Fibroblast of the aortic adventitia (primary cell): ENCODE data around the gene SLC35A4. TPM values are rescaled to one million over a fixed set of nuclear protein-coding genes. Genes with fewer than 3 reads are reported as not detected.

Experiments used
- DNase-seq: peaks from one replicate; pipeline ENCODE4 v3.0.0-alpha.2; 2010; ENCODE audit warnings: low read depth
- H3K4me3 ChIP-seq: 2 replicates; pipeline ENCODE4 v1.5.1; 2011; ENCODE audit warnings: low read depth, mild to moderate bottlenecking, control low read depth, low read length, moderate library complexity
- CTCF ChIP-seq: IDR thresholded peaks from 2 replicates; pipeline ENCODE4 v1.5.1; 2011; ENCODE audit warnings: mild to moderate bottlenecking, low read length, control low read depth, inconsistent platforms; ENCODE audit not compliant: insufficient read depth
- total RNA-seq: library from RNA; depleted of rRNA; stranded (reverse); fragments of >200 nt; gene quantifications from 2 replicates; pipeline ENCODE4 v1.2.3, GENCODE V29; 2012; ENCODE audit warnings: low replicate concordance

Gene SLC35A4
- 17.0 and 28.0 TPM in 2 replicates for total RNA-seq

DNA sequence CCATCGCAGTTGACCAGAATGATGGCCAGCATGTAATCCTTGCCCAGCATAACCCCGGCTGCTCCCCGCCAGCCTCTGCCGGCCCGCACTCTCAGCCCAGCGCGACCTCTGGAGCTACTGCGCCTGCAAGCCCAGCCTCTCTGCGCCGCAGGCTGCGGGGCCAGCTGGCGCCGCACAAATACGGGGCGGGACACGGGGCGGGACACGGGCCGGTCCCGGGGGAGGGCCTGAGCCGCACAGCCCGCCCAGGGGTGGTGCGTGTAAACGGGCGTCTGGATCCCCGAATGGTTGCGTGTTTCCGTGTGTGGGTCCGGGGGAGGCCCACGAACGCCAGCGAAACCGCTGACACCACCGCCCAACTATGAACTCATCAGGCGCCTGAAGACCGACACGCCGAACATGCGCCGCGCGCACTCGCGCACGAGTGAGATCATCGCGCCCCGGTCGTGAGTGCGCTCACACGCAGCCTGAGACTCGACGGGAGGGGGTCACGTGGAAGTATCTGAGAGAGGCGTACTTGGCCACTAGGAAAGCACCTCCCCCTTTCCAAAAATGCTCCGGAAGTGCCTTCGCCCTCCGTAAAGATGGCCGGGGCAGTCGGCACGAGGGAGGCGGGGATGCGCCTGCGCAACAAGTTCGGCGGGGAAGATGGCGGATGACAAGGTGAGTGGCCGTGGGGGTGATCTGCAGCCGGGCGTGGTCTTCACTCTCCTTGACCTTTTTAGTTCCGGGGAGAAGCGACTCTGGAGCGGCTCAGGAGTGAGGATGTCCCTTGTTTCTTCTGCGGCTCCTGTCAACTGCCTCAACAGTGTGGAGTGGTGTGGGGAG, at the start of gene SLC35A4, which contains the start of gene APBB3:
Gene SLC35A4, plus strand, starts transcription at position 633 of the 828 bp plus-strand sequence. CDS start 2,342 bp downstream, outside the sequence.
Gene APBB3, minus strand, starts transcription at position 403 of the 828 bp plus-strand sequence. Its CDS starts 353 bp downstream, at position 50.
- peak; percentile 99 for DNase-seq
- TF ChIP-seq CTCF, result no peak
- H3K4me3 ChIP-seq, result peak within 1 kb of the TSS; percentile 97

DNA sequence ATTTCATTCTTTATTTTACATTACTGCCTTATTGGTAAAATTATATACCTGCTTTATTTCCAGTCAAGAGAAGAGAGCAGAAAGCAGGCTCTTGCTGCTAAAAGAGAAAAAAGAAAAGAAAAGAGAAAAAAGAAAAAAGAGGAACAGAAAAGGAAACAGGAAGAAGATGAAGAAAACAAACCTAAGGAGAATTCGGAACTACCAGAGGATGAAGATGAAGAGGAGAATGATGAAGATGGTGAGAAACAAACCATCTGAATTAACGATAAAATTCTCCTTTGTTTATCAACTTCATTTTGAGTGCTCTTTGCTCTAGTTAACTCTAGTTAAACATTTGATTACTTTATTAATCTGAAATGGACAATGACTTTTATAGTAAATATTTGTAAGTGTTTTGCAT, 40.6 kb upstream of the SLC35A4 start:
- no peak overlapping the region for H3K4me3 ChIP-seq
- no peak for TF ChIP-seq CTCF
- DNase-seq, result no peak

DNA sequence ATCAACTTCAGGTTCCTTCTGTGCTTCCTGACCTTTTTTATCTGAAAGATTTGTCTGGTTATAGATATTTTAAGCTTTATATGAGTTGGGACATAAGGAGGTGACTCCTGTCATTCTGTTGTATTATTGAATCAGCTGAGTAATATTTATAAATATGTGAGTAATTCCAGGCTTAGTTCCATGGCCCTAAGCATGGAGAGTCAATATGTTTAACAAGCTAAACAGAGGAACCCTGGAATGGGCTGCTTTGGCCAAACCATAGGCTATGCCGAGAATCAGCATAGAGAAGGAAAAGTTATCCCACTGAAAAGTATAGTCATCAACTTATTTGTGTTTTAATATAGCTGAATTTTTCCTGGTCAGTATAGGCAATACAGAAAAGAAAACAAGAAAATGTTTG, 24.4 kb upstream of the SLC35A4 start:
- TF ChIP-seq CTCF, result no peak
- H3K4me3 ChIP-seq, result no peak overlapping the region
- no peak for DNase-seq

DNA sequence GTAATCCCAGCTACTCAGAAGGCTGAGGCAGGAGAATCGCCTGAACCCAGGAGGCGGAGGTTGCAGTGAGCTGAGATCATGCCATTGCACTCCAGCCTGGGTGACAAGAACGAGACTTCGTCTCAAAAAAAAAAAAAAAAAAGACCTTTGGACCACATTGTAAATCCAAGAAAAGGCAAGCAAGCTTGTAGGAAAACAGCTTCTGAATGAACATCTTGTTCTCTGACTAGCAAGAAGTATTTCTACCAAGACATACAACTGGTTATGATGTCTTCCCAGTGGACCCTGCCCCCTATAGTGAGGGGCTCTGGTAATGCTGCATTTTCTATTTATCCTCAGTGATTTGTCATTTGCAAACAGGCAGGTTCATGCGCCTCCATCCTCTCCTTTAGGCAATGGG, 21.7 kb upstream of the SLC35A4 start:
- DNase-seq, result no peak
- H3K4me3 ChIP-seq, result no peak overlapping the region
- no peak for TF ChIP-seq CTCF

- no peak for DNase-seq
- H3K4me3 ChIP-seq, result no peak overlapping the region
- TF ChIP-seq CTCF, result no peak
Observed at GRCh38 chr5:140544986-140545385, 19.6 kb upstream of the SLC35A4 start.

- H3K4me3 ChIP-seq, result no peak overlapping the region
- no peak for DNase-seq
- no peak for TF ChIP-seq CTCF
Observed at GRCh38 chr5:140545606-140546005, 19.0 kb upstream of the SLC35A4 start.
